HG03039 (cell line): Measurements from ENCODE around the gene NKD1.

Source experiments
- ATAC-seq: cut with Tn5 transposase; IDR thresholded peaks from one replicate; pipeline ENCODE4 v1.9.1; 2021; ENCODE audit warnings: mild to moderate bottlenecking, moderate library complexity; ENCODE audit not compliant: unreplicated experiment

The NKD1 gene

DNA sequence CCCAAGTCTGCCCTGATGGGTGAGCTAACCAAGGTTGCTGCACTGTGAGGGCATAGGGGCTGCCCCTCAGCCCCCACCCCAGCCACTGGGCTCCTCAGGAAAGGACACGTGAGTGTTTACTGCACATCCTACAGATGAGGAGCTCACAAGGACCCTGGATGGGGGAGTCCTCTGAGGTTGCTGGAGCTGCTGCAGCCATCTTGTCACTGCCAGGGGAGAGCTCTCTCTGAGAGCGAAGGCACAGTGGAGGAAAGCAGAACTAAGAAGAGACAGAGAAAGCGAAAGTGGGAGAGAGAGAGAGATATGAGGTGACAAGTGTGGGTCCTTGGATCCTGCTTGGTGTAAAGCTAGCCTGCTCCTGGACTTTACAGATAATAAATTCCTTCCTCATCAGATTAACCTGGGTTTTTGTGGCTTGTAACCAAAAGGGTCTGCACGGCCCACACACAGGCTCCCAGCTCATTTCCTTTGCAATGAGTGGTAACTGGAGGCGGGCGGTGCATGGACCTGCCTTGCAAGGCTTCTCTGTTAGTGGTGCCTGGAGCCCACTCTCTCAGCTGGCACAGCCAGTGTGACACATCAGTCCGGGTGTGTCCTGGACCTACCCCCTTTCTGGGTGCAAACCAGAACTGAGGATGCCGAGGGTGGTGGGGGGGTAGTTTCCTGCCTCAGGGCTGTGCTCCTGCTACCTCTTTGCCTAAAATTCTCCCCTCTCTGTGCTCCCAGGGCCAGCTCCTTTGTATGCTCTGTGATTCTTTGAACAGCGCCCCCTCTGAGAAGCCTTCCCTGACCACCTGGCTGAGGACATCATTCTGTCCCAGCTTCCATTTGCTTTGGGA, 118.7 kb downstream of the NKD1 start:
- ATAC-seq, result peak; percentile 81

DNA sequence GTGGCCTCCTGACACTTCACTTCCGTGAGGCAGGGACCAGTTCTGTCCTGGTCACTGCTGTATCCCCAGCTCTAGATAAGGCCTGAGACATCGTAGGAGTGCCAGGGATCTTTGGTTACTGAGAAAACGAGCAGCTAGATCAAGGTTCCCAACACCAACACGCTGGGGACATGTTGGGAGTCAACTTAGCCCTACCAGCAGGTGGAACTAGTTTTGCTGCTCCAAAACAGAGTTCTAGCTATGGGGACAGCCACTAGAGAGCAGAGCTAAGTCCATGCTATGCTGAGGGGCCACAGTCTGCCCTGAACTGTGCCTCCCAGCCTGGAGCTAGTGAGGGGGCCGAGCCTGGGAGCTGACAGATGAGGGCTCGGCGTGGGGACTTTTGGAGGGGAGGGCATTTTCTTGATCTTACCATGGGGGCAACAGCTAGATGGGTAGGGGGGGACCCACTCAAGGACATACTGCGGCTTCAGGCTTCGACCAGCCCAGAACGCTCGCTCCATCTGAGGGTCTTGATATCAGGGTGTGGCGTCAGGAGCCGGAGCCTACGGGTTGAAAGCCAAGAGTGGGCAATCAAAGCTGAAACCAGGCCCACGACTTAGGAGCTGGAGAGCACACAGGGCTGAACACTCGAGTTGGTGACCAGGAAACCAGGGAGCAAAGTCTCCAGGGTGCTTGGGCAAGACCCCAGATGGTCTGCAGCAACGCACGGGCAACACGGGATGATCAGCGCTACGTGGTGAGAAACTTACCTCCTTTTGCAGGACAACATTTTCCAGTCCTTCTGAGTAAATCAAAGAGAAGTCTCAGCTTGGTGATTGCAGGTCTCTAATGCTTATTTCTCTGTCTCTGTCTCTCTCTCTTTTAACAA, 119.5 kb downstream of the NKD1 start:
- ATAC-seq, result no peak

DNA sequence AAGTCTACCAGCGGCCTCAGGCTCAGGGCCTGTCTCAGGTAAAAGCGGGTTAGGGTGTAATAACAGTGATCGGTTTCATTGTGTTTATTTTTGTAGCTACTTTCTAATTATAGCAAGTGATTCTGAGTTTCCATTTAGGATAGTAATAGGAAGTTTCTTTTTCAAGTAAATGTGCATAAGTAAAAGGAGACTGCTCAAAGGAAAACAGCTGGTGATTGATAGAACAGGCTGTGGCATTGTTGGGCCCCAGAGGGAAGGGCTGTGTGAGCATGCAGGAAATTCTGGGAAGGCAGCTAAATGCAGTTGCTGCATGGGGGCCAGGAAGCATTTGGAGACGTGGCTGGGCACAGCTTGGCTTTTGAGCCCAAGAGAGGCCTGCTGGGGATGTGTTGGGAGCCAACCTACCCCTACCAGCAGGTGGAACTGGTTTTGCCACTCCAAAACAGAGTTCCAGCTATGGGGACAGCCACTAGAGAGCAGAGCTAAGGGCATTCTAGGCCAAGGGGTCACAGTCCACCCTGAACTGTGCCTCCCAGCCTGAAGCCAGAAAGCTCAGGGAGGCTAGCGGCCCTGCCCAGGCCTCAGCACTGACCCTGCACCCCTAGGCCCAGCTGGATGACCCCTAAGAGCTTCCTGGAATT, 120.3 kb downstream of the NKD1 start:
- ATAC-seq, result no peak

DNA sequence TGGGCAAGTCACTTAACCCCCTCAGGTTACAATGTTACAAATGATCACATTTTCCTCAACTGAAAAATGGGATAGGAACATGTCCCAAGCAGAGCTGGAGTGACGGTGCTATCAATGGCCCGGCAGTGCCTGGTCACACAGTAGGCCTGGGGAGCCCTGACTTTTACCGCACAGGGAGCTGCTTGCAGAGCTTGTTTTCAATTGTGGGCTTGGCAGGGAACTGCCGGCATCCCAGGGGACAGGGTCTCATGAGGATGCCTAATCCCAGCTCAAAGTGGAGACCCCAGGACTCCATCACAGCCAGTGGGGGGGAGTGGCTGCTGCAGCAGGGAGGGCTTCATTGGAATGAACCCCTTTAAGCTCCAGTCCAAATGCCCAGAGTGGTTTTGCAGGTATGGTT, 121.5 kb downstream of the NKD1 start:
- no peak for ATAC-seq

DNA sequence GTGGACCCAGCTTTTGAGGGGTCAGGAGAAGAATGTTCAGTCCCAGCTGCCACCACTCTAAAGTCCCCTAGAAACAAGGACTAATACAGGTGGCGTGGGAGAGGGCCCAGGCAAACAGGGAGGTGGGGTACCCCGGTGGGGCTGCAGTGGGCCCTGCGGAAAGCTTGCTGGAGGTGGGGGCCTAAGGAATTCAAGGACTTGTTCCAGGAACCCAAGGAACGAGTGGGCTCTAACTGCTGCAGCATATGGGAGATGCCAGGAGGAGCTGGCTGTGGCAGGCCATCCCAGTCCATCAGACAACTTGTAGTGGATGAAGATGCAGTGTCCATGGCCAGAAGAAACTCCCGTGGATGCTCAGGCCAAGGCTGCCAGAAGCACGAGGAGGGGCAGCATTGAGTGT, 122.3 kb downstream of the NKD1 start:
- ATAC-seq, result no peak

DNA sequence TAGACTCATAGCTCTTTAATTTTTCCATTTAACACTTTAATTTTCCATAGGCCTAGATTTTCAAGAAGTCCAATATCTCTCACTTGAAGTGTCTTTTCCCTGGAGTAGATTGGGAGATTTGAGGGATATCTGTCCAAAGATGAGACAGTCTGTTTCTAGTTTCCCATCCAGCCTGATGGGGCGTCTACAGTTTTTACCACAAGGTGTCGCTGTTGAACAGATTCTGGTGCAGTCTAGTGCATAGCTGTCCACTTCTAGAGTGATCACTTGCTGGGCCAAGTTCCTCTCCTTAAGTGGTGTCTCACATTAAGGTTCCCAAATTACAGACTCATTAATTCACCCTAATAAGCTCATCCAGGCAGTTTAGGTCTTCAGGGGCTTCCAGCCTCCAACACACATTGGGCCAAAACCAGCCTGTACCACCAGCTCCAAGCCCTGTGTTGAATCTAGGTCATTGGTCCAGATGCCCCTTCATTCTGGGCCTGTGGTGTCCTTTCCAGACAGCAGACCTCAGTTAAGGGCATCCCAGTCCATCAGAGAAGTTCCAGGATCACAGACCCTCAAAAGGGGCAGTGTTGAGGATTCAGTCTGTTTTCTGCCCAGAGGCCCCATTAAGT, 123.6 kb downstream of the NKD1 start:
- ATAC-seq, result no peak

DNA sequence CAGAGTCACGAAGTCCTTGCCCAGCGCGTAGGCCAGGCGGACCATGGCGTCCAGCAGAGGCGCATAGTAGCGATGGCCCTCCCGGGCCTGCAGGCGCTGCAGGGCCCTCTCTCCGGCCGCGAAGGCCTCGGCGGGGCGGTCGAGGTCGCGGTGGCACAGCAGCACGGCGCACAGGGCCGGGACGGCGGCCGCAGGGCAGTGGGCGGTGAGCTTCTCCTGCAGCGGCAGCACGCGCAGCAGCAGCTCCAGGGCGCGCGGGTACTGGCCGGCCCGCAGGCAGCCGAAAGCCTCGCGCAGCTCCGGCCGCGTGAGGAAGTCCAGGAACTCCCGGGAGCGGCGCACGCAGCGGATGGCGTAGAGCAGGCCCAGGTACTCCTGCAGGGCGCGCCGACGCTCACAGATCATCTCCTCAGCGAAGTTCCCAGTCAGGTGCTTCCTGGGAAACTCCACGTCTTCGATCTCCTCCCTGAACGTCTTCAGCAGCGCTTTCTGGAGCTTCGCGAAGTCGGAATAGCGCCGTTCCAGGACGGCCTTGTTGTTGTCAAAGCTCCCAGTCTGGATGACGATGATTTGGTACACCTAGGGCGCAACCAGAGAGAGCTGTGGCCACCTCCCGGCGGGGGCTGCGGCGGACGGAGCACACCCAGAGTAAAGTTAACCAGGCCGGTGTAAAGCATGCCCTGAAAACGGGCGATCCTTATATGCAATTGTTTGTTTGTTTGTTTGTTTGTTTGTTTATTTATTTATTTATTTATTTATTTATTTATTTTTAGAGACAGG, 125.5 kb downstream of the NKD1 start:
- ATAC-seq, result no peak

DNA sequence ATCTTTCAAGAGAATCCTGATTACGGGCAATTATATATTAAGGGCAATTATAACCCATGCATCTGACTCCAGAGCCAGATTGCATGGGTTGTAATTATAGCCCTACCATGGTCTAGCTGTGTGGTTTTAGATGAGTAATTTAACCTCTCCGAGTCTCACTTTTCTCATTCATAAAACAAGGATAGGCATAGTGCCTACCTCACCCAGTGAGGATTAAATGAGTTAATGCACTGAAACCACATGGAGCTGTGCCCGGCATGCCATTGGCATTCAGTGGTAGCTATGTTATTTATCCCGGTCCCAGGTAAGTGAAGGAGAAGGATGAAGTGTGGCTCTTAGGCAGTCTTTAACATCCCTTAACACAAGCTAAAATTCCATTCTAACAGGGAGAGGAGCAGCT, 126.6 kb downstream of the NKD1 start:
- no peak for ATAC-seq

DNA sequence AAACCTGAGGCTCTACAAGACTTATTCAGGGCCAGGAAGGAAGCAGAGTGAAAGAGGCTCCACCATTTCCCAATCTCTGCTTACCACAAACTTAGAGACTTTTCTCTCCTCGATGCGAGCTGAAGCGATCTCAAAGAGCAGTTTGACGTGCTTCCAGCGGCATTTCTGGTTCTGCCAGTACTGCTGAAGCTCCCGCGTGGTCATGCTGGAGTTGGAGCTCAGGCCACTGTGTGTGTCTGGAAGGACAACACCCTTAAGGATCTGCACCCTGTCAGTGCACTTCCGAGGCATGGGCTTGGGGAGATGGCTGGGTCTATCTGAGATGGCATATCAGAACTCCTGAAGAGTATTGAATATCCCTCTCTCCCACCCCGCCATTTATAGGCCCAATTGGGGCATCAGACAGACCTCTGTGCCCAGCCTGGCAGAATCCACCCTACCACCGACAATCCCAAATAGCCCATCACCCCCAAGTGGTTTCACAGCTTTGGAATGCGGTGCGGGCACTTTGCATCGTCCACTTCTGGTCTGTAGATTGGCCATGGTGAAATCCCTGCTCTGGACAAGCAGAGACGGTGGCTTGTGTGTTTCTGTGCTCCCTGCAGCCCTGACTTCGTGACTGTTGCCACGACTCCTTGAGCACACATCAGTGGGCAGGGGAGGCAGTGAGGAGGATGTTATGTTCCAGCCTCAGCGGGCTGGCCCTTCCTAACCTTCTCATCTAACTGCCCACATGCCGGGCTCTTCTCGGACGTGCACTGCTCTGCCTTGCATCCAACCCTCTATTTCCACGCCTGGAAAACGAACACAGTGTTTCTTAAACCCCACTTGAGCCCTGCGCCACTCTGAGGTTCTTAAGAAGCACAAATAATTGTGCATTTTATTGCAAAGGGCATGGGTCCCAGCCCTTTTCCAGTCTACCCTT, 127.8 kb downstream of the NKD1 start:
- no peak for ATAC-seq

DNA sequence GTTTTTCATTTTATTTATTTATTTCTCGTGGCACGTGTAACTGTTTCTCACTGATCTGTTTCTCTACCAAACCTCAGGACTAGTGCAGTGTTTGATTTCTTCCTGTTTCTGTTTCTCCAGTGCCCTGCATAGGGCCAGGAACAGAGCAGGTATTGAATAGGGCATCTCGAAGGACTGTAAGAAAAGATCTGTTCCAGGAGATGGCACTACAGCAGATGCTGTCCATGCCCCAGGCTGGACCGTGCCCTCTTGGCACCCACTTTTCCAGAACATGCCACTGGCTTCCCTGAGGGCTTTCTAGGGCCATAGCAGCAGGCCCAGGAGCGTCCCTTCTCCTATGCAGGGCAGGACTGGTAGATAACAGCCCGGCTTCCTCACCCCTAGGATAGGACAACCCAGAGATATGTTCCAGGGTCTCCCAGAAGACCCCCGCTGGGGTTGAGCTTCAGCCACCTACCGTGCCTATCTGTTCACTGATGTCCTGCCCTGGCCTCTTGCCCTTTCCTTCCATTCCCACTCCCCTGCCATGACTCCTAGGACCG, 128.6 kb downstream of the NKD1 start:
- no peak for ATAC-seq

DNA sequence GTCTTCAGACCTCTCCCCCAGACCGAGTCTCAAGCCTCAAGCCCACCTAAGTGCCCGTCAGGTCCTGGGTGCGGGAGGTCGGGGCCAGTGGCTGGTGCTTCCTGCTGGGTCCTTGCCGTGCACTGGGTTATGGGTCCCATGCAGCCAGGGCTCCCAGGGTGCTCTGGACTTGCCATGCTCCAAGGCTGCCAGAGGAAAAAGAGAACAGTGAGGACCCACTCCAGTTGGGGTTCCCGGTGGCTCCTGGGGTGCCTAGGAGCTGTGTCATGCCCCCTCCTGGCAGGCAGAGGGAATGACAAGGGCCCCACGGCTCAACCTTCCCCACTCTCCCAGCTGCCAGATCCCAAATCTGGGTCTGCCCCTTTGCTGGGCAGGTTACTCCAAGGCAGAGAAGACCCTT, 129.2 kb downstream of the NKD1 start:
- no peak for ATAC-seq

DNA sequence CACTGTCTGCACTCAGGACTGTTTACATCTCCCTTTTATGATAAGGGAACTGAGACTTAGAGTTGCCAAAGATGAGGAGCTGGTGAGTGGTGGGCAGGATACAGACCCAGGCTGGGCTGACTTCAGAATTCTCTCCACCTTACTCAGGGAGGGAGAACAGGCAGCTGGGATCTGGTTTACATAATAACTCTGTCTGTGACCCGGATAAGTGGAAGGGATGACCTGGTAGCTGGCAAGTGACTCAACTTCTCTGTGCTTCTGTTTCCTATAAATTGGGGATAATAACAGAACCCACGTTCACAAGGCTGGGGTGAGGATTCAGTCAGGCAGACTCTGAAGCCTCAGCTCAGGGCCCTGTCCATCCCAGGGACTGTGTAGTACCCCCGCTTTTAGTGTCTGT, 130.3 kb downstream of the NKD1 start:
- no peak for ATAC-seq

DNA sequence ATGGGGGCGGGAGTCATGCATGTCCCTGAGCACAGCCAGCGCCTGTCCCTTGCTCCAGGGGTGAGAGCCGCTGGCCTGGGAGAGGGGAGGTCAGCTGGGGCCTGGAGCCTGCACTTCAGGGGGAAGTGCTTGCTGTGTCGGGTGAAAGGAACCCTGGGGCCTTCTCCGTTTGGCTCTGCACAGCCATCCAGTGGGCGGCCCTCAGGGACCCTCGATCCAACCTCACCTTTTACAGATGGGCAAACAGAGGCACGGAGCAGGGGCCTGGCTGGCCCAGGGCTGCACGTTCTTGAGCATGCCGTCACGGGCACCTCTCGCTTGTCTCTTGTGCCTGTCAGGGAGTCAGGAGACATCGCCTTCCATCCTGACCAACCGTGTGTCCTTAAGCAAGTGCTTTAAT, 131.1 kb downstream of the NKD1 start:
- no peak for ATAC-seq

DNA sequence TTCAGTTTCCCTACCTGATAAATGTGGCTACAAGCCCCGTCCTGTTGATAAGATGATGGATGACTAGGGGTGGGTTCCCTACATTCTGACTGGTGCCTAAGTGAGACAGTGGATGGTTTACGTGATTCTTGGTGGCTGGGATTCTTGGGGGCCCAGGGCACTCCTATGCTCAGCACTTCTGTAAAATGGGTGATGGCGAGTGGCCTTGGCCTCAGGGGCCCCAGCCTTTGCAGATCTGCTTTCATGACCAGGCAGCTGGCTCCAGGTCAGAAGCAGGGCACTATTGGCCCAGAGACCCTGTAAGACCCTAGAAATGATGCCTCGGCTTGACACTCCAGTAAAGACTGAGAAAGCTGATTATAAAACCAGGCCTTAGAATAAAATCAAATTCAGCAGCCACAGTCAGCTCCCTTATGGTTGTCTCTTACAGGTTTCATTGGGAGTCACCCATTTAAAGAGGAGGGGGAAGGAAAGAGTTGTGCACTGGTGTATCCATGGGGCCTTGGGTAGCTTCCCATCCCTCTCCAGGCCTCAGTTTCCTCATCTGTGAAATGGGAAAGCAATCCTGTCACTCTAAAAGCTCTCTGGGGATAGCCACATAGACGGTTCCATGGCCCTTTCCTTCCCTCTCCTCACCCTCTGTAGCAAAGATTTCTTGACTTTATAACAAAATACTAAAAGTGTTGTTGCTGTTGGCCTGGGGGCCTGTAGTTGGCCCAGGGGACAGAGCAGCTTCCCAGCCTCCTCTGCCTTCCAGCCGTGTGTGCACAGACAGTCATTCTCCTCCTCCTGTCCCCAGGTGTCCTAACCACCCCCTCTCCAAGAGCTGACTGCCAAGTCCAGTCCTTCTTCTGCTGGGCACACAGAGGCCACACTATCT, 131.7 kb downstream of the NKD1 start:
- no peak for ATAC-seq

DNA sequence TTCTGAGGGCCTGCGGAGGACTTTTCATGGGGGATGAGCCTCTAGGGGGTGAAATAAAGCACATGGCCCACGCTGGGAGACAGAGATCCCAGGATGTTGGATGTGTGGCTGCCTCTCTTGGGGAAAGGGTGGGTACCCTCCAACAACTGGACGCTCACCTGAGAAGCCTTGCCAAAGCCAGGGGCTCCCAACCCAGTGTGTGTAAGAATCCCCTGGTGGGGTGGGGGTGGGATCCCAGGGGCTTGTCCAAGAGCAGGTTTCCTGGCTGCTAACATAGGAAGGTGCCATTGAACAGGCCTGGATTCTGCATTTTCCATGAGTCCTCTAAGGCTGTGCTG, 132.3 kb downstream of the NKD1 start:
- no peak for ATAC-seq

DNA sequence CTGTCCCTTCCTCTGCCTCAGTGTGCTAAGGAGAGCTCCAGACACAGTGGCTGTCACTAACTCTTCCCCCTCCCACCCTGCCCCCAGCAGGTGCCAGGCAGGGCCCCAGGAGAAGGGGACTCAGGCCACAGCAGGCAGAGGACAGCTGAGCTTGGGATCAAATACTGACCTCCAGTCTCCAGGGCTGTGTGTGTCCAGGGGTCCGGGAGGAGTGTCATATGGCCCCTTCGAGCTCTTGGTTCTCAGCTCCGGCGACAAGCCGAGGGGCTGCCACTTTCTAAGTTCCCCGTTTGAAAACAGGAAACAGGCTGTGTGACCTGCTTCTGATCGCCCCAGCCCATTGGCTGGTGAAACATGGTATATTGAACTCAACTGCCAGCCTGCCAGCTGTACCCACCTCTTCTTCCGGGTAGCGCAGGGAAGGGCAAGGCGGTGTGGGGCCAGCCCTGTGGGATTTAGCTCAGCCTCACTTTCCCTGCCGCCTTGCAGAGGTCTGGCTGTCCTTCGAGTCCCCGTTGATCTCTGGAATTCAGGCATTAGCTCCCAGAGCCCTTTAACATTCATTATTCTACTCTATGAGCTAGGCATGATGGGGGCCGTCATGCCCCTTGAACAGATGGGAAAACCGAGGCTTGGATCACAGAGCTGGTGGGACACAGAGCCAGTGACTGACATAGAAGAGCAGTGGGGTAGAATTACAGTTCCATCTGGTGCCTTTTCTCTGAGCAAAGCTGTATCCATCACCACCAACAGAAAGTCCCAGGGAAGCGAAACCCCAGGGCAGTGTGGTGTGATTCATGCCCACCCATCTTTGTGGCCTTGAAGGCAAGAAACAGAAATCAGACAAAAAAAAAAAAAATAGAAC, 133.1 kb downstream of the NKD1 start, which contains the start of gene SNX20:
TSS of gene SNX20 (minus strand) at position 292 of the 865 bp plus-strand sequence. CDS start 3,786 bp downstream, outside the sequence.
- ATAC-seq, result peak; percentile 38
